SK-N-SH treated with all-trans-retinoic acid at 6 μM for 48 hours (cell line): Measurements from ENCODE around the gene RGS1.

Source experiments
- BACH2 ChIP-seq: fragments of 250-450 bp; sonication (Bioruptor Pico); IDR thresholded peaks from 2 replicates; pipeline ENCODE4 v1.9.0; 2021; ENCODE audit warnings: mild to moderate bottlenecking, borderline replicate concordance
- CSDC2 ChIP-seq: fragments of 250-450 bp; sonication (Bioruptor Pico); IDR thresholded peaks from 2 replicates; pipeline ENCODE4 v1.5.0; 2020; ENCODE audit warnings: mild to moderate bottlenecking, moderate library complexity
- OSR1 ChIP-seq: fragments of 250-450 bp; sonication (Bioruptor Pico); IDR thresholded peaks from 2 replicates; pipeline ENCODE4 v1.8.0; 2022; ENCODE audit warnings: moderate library complexity, mild to moderate bottlenecking, inconsistent platforms
- TCF4 ChIP-seq: fragments of 250-450 bp; sonication (Bioruptor Pico); IDR thresholded peaks from 2 replicates; pipeline ENCODE4 v1.8.0; 2021; ENCODE audit warnings: mild to moderate bottlenecking, moderate library complexity, borderline replicate concordance
- ZNF565 ChIP-seq: fragments of 450-650 bp; formaldehyde crosslinking; conservative IDR thresholded peaks from 2 replicates; pipeline ENCODE4 v1.5.0; 2020; ENCODE audit warnings: low read depth, mild to moderate bottlenecking, moderate library complexity
- TF ChIP-seq, protein P1 (sequence below): fragments of 250-450 bp; sonication (Bioruptor Pico); IDR thresholded peaks from 2 replicates; pipeline ENCODE4 v1.8.0; 2020; ENCODE audit warnings: mild to moderate bottlenecking, moderate library complexity, borderline replicate concordance
- TF ChIP-seq, protein P2 (sequence below): fragments of 250-450 bp; sonication (Bioruptor Pico); IDR thresholded peaks from 2 replicates; pipeline ENCODE4 v1.5.1; 2021; ENCODE audit warnings: mild to moderate bottlenecking, moderate library complexity

DNA sequence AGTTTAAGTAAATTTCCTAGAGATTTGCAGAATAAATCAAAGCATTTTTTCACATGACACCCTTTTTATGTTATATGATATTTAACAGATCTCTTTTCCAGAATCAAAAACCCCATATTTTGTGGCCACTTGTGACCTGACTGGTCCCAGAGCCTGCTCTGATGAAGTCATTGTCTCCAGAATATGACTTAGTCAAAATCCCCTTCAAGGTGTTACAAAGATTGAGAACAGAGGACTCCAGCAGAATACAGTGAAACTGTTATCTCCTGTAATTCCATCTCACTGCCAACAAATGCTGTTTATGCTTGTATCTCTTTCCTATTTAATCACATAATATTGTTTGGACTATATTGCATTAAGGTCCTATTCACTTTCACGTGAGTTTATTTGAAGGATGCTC is 25.6 kb downstream of the RGS1 start:
- TF ChIP-seq, protein P1, sequence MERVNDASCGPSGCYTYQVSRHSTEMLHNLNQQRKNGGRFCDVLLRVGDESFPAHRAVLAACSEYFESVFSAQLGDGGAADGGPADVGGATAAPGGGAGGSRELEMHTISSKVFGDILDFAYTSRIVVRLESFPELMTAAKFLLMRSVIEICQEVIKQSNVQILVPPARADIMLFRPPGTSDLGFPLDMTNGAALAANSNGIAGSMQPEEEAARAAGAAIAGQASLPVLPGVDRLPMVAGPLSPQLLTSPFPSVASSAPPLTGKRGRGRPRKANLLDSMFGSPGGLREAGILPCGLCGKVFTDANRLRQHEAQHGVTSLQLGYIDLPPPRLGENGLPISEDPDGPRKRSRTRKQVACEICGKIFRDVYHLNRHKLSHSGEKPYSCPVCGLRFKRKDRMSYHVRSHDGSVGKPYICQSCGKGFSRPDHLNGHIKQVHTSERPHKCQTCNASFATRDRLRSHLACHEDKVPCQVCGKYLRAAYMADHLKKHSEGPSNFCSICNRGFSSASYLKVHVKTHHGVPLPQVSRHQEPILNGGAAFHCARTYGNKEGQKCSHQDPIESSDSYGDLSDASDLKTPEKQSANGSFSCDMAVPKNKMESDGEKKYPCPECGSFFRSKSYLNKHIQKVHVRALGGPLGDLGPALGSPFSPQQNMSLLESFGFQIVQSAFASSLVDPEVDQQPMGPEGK (CRISPR knock-in tag): no peak
- TF ChIP-seq TCF4 (CRISPR knock-in tag): no peak
- TF ChIP-seq, protein P2, sequence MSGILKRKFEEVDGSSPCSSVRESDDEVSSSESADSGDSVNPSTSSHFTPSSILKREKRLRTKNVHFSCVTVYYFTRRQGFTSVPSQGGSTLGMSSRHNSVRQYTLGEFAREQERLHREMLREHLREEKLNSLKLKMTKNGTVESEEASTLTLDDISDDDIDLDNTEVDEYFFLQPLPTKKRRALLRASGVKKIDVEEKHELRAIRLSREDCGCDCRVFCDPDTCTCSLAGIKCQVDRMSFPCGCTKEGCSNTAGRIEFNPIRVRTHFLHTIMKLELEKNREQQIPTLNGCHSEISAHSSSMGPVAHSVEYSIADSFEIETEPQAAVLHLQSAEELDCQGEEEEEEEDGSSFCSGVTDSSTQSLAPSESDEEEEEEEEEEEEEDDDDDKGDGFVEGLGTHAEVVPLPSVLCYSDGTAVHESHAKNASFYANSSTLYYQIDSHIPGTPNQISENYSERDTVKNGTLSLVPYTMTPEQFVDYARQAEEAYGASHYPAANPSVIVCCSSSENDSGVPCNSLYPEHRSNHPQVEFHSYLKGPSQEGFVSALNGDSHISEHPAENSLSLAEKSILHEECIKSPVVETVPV: no peak
- TF ChIP-seq OSR1 (CRISPR knock-in tag): no peak
- TF ChIP-seq CSDC2 (CRISPR knock-in tag): no peak
- no peak for TF ChIP-seq ZNF565 (CRISPR knock-in tag)
- TF ChIP-seq BACH2 (CRISPR knock-in tag): no peak
